Endothelial cell of umbilical vein (primary cell): ENCODE data around the gene C3orf33. TPM values are rescaled to one million over a fixed set of nuclear protein-coding genes. Genes with fewer than 3 reads are reported as not detected.

ENCODE experiments used
- BruUV-seq: library from RNA; stranded (reverse); fragments of 400-500 nt; replicated peaks from 2 replicates; lab custom pipeline; 2021; lab: Mats Ljungman, UMichigan
- CTCF ChIA-PET: fragments of 300-600, 350-600 bp; sonication (Branson Sonifier 250); formaldehyde crosslinking; loops from one replicate; lab custom pipeline; 2021; ENCODE audit warnings: antibody characterized with exemption, inconsistent platforms; lab: Charles Lee
- POLR2A ChIA-PET: fragments of 300-600, 350-600 bp; sonication (Branson Sonifier 250); formaldehyde crosslinking; loops from one replicate; lab custom pipeline; 2021; ENCODE audit warnings: antibody characterized with exemption, inconsistent platforms; lab: Charles Lee
- DNase-seq: peaks from one replicate; pipeline ENCODE4 v3.0.0-alpha.2; 2011; ENCODE audit warnings: low read depth, low spot score
- FAIRE-seq: peaks from 2 replicates; lab custom pipeline; 2011; peaks lifted over from hg19 to GRCh38; lab: Jason Lieb, UNC
- H2AFZ ChIP-seq: 2 replicates; pipeline ENCODE4 v1.6.0; 2012; ENCODE audit warnings: low read depth, low read length, control low read depth, inconsistent platforms
- H3K27ac ChIP-seq: 2 replicates; pipeline ENCODE4 v1.5.1; 2011; ENCODE audit warnings: low read depth, mild to moderate bottlenecking, control low read depth, low read length, moderate library complexity; ENCODE audit not compliant: insufficient read depth
- H3K27me3 ChIP-seq, 2 experiments: 2 replicates each; pipeline versions ENCODE4 v1.6.0 to v1.6.1; 2011; ENCODE audit warnings: low read length in 2 of 2, mixed read lengths in 1 of 2; ENCODE audit not compliant: control insufficient read depth in 2 of 2, insufficient read depth in 2 of 2
- H3K36me3 ChIP-seq, 2 experiments: 2 replicates in 1 of 2; 3 replicates in 1 of 2; pipeline ENCODE4 v1.5.1; 2011; ENCODE audit warnings: low read length in 2 of 2, mild to moderate bottlenecking in 1 of 2, moderate library complexity in 1 of 2; ENCODE audit not compliant: control insufficient read depth in 2 of 2, insufficient read depth in 2 of 2; ENCODE audit errors: extremely low read depth in 1 of 2
- H3K4me1 ChIP-seq: 3 replicates; pipeline ENCODE4 v1.5.1; 2011; ENCODE audit warnings: mild to moderate bottlenecking, low read length; ENCODE audit not compliant: control insufficient read depth, insufficient read depth; ENCODE audit errors: extremely low read depth
- H3K4me2 ChIP-seq: 2 replicates; pipeline ENCODE4 v1.6.1; 2011; ENCODE audit warnings: low read length, control low read depth, mixed read lengths; ENCODE audit not compliant: insufficient read depth
- H3K4me3 ChIP-seq, 3 experiments: fragments of 200-600 bp in 1 of 3; sonication (generic), shearing (Covaris generic) in 1 of 3; replicated peaks in 1 of 3; 2 replicates each; pipeline ENCODE4 v1.5.1; 2011 to 2016; ENCODE audit warnings: control low read depth in 3 of 3, low read length in 3 of 3, mild to moderate bottlenecking in 2 of 3, inconsistent platforms in 1 of 3, low read depth in 1 of 3, moderate library complexity in 1 of 3; ENCODE audit not compliant: insufficient read depth in 1 of 3
- H3K79me2 ChIP-seq: 2 replicates; pipeline ENCODE4 v1.6.0; 2012; ENCODE audit warnings: low read length, inconsistent platforms; ENCODE audit not compliant: control insufficient read depth, insufficient read depth
- H3K9ac ChIP-seq: replicated peaks from 2 replicates; pipeline ENCODE3; 2011; ENCODE audit warnings: low read length, control low read depth; ENCODE audit not compliant: insufficient read depth; ENCODE audit errors: extremely low read depth
- H3K9me1 ChIP-seq: replicated peaks from 3 replicates; pipeline ENCODE4 v1.6.0; 2011; ENCODE audit warnings: mild to moderate bottlenecking, low read length; ENCODE audit not compliant: control insufficient read depth, insufficient read depth; ENCODE audit errors: extremely low read depth
- H3K9me3 ChIP-seq: replicated peaks from 2 replicates; pipeline ENCODE4 v1.5.1; 2012; ENCODE audit warnings: low read length, inconsistent platforms; ENCODE audit not compliant: control insufficient read depth, insufficient read depth
- H4K20me1 ChIP-seq: replicated peaks from 2 replicates; pipeline ENCODE3; 2011; ENCODE audit warnings: mild to moderate bottlenecking, low read length; ENCODE audit not compliant: control insufficient read depth, insufficient read depth; ENCODE audit errors: extremely low read depth
- CTCF ChIP-seq, 2 donors: IDR thresholded peaks; 1 replicate in 1 of 2; 2 replicates in 1 of 2; pipeline ENCODE4 v1.5.1; 2011; ENCODE audit warnings: low read length in 2 of 2, mild to moderate bottlenecking in 2 of 2, moderate library complexity in 2 of 2, control low read depth in 1 of 2, inconsistent platforms in 1 of 2, low read depth in 1 of 2; ENCODE audit not compliant: insufficient read depth in 1 of 2; ENCODE audit errors: extremely low read depth in 1 of 2
- EZH2 ChIP-seq: IDR thresholded peaks from 2 replicates; pipeline ENCODE4 v1.6.1; 2012; ENCODE audit warnings: borderline replicate concordance, low read depth, mild to moderate bottlenecking, moderate library complexity, low read length, inconsistent platforms; ENCODE audit not compliant: severe bottlenecking
- FOS ChIP-seq: IDR thresholded peaks from 2 replicates; pipeline ENCODE4 v1.6.1; 2011; ENCODE audit warnings: mild to moderate bottlenecking, low read length, moderate library complexity, borderline replicate concordance; ENCODE audit not compliant: insufficient read depth
- GATA2 ChIP-seq: IDR thresholded peaks from 2 replicates; pipeline ENCODE4 v1.7.0; 2011; ENCODE audit warnings: low read depth, mild to moderate bottlenecking, moderate library complexity, mixed read lengths, low read length; ENCODE audit not compliant: insufficient read length, insufficient read depth
- JUN ChIP-seq: IDR thresholded peaks from 2 replicates; pipeline ENCODE4 v1.6.1; 2011; ENCODE audit warnings: borderline replicate concordance, low read depth; ENCODE audit not compliant: insufficient read length, insufficient read depth
- MYC ChIP-seq: IDR thresholded peaks from one replicate; pipeline ENCODE4 v1.6.1; 2011; ENCODE audit warnings: mild to moderate bottlenecking, low read depth, low read length
- POLR2A ChIP-seq: IDR thresholded peaks from 2 replicates; pipeline ENCODE4 v1.6.1; 2012; ENCODE audit warnings: low read depth, mild to moderate bottlenecking, control low read depth, low read length
- dilution Hi-C: fragments of 300-500 bp; cut with MboI; formaldehyde crosslinking; loops from one replicate; pipeline ENCODE4 v1.15.0; 2019; ENCODE audit warnings: low sequenced_read_pairs; ENCODE audit not compliant: extremely low pct_ligation_motif_present
- intact Hi-C: fragments of 100-400 bp; cut with micrococcal nuclease; formaldehyde crosslinking; loops from one replicate; pipeline ENCODE4 v1.10.0; 2022
- polyA plus RNA-seq, 4 experiments: library from polyadenylated mRNA; depleted of rRNA in 3 of 4; stranded (reverse) in 3 of 4; unstranded in 1 of 4; fragments of >200 nt; gene quantifications; 2 replicates each; pipeline versions ENCODE4 v1.2.1 to v1.2.3, GENCODE V29; 2011 to 2012; ENCODE audit warnings: missing spikeins in 1 of 4
- total RNA-seq: library from RNA; stranded (reverse); gene quantifications from 2 replicates; pipeline ENCODE4 v1.2.3, GENCODE V29; 2021

C3orf33 gene
- total and polyA plus RNA-seq, 2 donors (not counting 3 experiments of a cell fraction or from before 2014, with no cell fraction given) = 1.7 to 2.3 TPM

GRCh38 chr3:155791190-155791589, 14.9 kb downstream of the C3orf33 start:
- ChIA-PET CTCF (interaction anchor here (1.2 to 1.4 kb wide), 2 partner anchors 19 to 39 kb away, joined by 3 read pairs; no protein-coding TSS in a partner anchor), POLR2A (no interaction called here)
- no peaks in the 10 kb centered on the region for H3K9me3 ChIP-seq
- H4K20me1 ChIP-seq = no peaks in the 10 kb centered on the region
- no peaks in the 10 kb centered on the region for H3K36me3 ChIP-seq
- no peak overlapping the region for H3K4me2 ChIP-seq
- intact Hi-C loops (no loop called here), dilution Hi-C loops (no loop called here)
- H3K9me1 ChIP-seq = no peaks in the 10 kb centered on the region
- H2AFZ ChIP-seq = no peak overlapping the region
- DNase-seq (no peak), FAIRE-seq (no peak)
- BruUV-seq = no TSS peak
- H3K79me2 ChIP-seq = no peaks in the 10 kb centered on the region
- no peak overlapping the region for H3K9ac ChIP-seq
- no peak overlapping the region for H3K27ac ChIP-seq
- no peak for TF ChIP-seq GATA2
- TF ChIP-seq JUN = no peak
- no peak for TF ChIP-seq FOS
- no peak for TF ChIP-seq MYC
- TF ChIP-seq EZH2 = no peak
- TF ChIP-seq CTCF (IDR thresholded peaks at IDR 0.05; ENCODE audit: extremely low read depth in 1 of 2, insufficient read depth in 1 of 2, low read depth in 1 of 2, low read length in 2 of 2) = no peak
- TF ChIP-seq POLR2A = no peak
- H3K4me1 ChIP-seq = no peaks in the 10 kb centered on the region
- H3K4me3 ChIP-seq = no peak overlapping the region
- H3K27me3 ChIP-seq = no peaks in the 10 kb centered on the region
